Erythroblast (primary cell): ENCODE results near the gene CCDC134.

Experiments
- GATA1 ChIP-seq: IDR thresholded peaks from 2 replicates; pipeline ENCODE4 v1.6.1; 2011; ENCODE audit warnings: low read depth, mild to moderate bottlenecking, control low read depth, low read length, moderate library complexity
- POLR2A ChIP-seq: IDR thresholded peaks from 2 replicates; pipeline ENCODE4 v1.6.1; 2011; ENCODE audit warnings: mild to moderate bottlenecking, low read length

DNA sequence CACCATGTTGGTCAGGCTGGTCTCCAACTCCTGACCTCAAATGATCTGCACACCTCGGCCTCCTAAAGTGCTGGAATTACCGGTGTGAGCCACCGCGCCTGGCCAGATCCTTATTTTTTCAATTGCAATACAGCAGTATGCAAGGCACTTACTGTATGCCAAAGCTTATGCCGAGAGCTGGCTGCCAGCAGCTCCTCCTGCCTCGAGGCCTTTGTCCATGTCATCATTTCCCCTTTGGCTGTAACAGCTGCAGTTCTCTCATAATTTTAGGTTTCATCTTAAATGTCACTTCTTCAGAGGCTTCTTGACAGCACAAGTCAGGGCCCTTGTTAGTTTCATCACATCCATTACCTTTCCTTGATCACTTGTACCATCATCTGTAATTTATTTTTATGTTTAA lies 30.9 kb downstream of the CCDC134 start:
- TF ChIP-seq POLR2A, result no peak
- no peak for TF ChIP-seq GATA1
